ENCODE results near the gene VDR. TPM values are rescaled to one million over a fixed set of nuclear protein-coding genes. Genes with fewer than 3 reads are reported as not detected.

VDR gene
- total RNA-seq, 1 donor from 2014 or later: 6.7 TPM

DNA sequence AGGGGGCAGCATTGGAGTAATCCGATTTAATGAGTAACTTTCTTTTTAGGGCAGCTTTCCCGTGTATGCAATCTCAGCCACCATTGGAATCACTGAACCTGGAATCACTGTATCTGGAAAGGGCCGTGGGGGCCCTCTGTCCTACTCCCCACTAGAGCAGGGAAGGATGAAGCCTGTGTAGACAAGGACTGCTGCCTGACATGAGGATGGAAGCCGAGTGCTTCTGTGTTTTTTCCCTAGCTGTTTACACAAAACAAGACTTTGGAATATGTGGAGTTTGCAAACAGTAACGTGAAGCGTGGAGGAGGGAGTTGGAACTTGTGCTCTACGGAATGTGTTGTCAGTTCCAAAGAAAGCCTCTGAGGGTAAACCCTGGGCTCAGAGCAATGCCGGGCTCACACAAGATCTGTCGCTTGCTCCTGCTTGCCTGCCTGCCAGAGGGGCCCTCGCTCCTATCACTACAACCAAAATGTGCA lies 52.7 kb downstream of the VDR start:
- TF ChIP-seq, protein P1, sequence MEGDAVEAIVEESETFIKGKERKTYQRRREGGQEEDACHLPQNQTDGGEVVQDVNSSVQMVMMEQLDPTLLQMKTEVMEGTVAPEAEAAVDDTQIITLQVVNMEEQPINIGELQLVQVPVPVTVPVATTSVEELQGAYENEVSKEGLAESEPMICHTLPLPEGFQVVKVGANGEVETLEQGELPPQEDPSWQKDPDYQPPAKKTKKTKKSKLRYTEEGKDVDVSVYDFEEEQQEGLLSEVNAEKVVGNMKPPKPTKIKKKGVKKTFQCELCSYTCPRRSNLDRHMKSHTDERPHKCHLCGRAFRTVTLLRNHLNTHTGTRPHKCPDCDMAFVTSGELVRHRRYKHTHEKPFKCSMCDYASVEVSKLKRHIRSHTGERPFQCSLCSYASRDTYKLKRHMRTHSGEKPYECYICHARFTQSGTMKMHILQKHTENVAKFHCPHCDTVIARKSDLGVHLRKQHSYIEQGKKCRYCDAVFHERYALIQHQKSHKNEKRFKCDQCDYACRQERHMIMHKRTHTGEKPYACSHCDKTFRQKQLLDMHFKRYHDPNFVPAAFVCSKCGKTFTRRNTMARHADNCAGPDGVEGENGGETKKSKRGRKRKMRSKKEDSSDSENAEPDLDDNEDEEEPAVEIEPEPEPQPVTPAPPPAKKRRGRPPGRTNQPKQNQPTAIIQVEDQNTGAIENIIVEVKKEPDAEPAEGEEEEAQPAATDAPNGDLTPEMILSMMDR (conservative IDR thresholded peaks at IDR 0.05; ENCODE audit: low read depth, low read length): no peak
- DNase-seq (ENCODE audit: low read depth): no peak
- H3K4me3 ChIP-seq (ENCODE audit: low read depth, low read length): no peak overlapping the region

DNA sequence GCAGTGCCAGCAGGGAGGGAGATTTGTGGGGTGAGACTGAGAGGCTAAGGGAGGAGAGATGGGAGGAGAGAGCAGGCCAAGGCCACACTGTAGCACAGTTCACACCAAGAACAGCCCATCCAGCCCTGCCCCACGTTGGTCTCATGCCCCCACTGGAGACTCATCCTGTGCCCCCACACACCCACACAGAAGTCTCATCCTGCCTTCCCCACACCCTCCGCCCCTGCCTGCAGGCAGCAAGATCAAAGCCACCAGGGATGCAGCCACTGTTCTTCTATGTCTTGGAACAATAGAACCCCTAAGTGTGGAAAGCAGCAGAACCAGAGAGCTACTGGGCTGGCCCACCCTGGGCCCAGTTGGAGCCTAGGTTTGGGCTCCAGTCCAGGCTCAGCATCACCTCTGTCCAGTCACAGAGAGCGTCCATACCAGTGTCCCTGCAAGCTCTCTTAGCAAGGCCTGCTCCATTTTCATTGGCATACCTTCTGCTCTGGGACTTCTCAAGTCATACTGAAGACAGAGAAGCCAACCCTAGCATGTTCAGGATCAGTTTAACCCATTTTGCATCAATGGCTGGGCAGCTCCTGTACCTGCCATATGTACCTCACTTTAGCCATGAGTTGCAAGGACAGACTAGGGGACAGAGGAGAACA lies 53.4 kb downstream of the VDR start:
- TF ChIP-seq, protein P1 (conservative IDR thresholded peaks at IDR 0.05; ENCODE audit: low read depth, low read length): no peak
- DNase-seq (ENCODE audit: low read depth): no peak
- H3K4me3 ChIP-seq (ENCODE audit: low read depth, low read length): no peak overlapping the region

DNA sequence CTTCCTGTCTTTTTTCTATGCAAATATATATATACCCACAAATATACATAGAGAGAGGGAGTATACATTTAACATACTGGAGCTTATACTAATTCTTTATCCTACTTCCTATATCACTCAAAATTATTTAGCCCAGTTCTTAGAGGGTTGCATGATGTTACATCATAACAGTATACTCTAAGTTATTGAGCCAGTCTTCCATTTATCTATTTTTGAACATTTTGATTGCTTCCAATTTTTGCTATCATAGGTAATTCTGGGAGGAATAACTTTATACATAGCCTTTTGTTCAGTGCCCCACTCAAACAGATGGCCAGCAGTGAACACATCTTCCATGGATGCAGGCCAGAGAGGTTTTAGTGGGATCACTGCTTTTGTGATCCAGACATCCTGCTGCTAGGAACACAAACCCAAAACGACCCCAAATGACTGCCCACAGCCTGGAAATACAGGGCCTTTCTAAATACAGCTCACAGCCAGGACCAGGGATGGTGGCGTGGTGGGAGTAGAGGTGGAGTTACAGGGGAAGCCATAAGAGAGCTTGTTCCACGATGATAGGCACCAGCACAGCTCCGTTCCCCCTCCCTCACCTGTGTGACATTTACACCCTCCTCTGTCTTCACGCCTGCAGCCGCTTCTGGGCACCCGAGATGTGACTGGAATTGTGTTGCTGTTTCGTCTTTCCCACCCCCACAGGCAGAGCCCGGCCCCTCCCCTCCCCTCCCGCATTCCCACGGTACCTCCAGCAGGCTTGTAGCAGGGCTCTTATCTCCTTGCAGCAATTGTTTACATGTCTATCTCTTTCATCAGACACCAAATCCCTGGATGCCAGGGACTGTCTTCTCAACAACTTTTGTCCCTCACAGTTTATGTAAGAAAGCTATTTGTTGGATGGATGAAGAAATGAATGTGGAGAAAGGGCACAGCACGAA lies 54.4 kb downstream of the VDR start:
- no peak for DNase-seq (ENCODE audit: low read depth)
- TF ChIP-seq, protein P1 (conservative IDR thresholded peaks at IDR 0.05; ENCODE audit: low read depth, low read length): no peak
- no peak overlapping the region for H3K4me3 ChIP-seq (ENCODE audit: low read depth, low read length)

DNA sequence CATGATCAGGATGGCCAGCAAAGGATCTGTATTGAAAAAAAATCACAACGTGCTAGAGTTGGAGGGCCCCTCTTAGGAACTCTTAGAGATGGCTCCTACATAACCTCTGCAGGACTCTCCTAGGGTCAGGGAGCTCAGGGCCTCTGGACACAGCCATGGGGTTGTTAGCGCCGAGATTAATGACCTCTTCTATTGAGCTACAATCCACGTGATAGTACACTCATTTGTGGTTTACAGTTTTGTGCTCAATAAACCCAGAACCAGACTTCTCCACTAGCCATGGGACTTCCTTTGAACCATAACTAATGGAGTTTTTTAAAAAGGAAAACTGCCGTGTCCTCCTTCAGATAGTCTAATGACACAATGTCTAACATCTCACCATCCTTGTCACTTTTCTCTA lies 55.5 kb downstream of the VDR start:
- no peak for DNase-seq (ENCODE audit: low read depth)
- H3K4me3 ChIP-seq (ENCODE audit: low read depth, low read length): no peak overlapping the region
- TF ChIP-seq, protein P1 (conservative IDR thresholded peaks at IDR 0.05; ENCODE audit: low read depth, low read length): no peak

DNA sequence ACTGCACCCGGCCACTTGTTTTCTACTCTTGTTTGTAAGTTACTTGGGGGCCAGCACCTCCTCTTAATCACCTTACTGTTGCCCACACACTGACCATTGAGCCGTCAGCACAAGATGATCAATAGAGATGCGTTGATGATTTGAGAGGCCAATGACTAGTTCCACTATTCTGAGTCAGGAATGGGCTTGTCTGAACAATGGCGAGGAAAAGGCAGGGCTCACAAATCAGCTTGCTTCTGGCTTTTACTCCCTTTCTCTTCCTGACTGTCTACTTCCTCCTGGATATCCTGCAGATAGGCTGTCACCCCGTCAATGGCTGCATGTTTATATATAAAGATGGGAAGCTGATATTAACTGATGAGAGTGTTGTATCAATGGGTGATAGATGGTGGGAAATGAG lies 55.9 kb downstream of the VDR start:
- DNase-seq (ENCODE audit: low read depth): no peak
- H3K4me3 ChIP-seq (ENCODE audit: low read depth, low read length): no peak overlapping the region
- TF ChIP-seq, protein P1 (conservative IDR thresholded peaks at IDR 0.05; ENCODE audit: low read depth, low read length): no peak

DNA sequence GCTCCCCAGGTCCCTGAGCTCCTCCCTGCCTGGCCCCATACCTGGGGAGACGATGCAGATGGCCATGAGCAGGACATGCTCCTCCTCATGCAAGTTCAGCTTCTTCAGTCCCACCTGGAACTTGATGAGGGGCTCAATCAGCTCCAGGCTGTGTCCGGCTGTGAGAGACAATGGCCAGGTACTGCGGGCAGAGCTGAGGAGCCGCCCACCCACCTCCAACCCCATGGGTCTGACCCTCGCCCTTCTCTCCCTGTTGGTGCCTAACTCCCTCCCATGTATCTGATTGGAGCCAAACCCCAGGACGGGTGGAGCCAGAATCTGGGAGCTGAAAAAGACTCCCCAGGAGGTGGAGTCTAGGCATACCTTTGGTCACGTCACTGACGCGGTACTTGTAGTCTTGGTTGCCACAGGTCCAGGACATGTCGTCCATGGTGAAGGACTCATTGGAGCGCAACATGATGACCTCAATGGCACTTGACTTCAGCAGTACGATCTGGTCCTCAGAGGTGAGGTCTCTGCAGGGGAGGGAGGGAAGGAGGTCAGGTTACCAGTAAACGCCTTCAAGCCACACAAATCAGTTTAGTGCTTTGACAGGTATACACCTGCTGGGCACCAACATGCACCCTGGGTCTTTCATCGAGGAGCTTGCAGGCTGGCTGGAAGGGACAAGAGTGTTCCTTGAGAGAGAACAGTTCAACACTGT lies 58.3 kb downstream of the VDR start:
- no peak for DNase-seq (ENCODE audit: low read depth)
- H3K4me3 ChIP-seq (ENCODE audit: low read depth, low read length): no peak overlapping the region
- TF ChIP-seq, protein P1 (conservative IDR thresholded peaks at IDR 0.05; ENCODE audit: low read depth, low read length): no peak
